GM18868 (cell line): Measurements from ENCODE around the gene CERS6.

Experiments used
- ATAC-seq: cut with Tn5 transposase; IDR thresholded peaks from one replicate; pipeline ENCODE4 v1.9.1; 2021; ENCODE audit warnings: mild to moderate bottlenecking, moderate library complexity; ENCODE audit not compliant: unreplicated experiment

Gene CERS6

GRCh38 chr2:168819050-168819715 is 363.1 kb downstream of the CERS6 start:
- ATAC-seq, result no peak

- no peak for ATAC-seq
These were observed 363.9 kb downstream of the CERS6 start for GRCh38 chr2:168819829-168820489.

- ATAC-seq, result no peak
These were observed 365.5 kb downstream of the CERS6 start for GRCh38 chr2:168821577-168821976.

- ATAC-seq, result no peak
These were observed 365.9 kb downstream of the CERS6 start for GRCh38 chr2:168821992-168822391.
